Tibial artery (tissue), 4 donors: ENCODE results near the gene EEF1AKMT1.

Experiments used
- DNase-seq, 2 donors: peaks; one replicate each; pipeline ENCODE4 v3.0.0-alpha.2; 2019
- H3K27ac ChIP-seq, 2 donors: fragments of 200-600 bp; sonication (generic) in 1 of 2; 1 replicate in 1 of 2; 2 replicates in 1 of 2; pipeline ENCODE4 v1.5.1; 2018 to 2019; ENCODE audit warnings: mild to moderate bottlenecking in 1 of 2
- H3K27me3 ChIP-seq, 2 donors: fragments of 200-600 bp; sonication (generic) in 1 of 2; one replicate each; pipeline versions ENCODE4 v1.5.1 to v1.6.0; 2016 to 2019
- H3K36me3 ChIP-seq, 3 donors: fragments of 200-600 bp; sonication (generic) in 2 of 3; one replicate each; pipeline ENCODE4 v1.5.1; 2016 to 2019; ENCODE audit warnings: mild to moderate bottlenecking in 2 of 3
- H3K4me1 ChIP-seq, 4 donors: fragments of 200-600 bp; sonication (generic) in 2 of 4; 1 replicate in 3 of 4; 2 replicates in 1 of 4; pipeline ENCODE4 v1.5.1; 2016 to 2019
- H3K4me3 ChIP-seq, 2 donors: fragments of 200-600 bp; sonication (generic) in 1 of 2; 1 replicate in 1 of 2; 2 replicates in 1 of 2; pipeline ENCODE4 v1.5.1; 2018 to 2019; ENCODE audit warnings: mild to moderate bottlenecking in 2 of 2
- H3K9me3 ChIP-seq, 3 donors: fragments of 200-600 bp; sonication (generic) in 1 of 3; one replicate each; pipeline ENCODE4 v1.5.1; 2016 to 2019
- CTCF ChIP-seq, 2 experiments: fragments of 200-600 bp in 1 of 2; fragments of 450-650 bp in 1 of 2; IDR thresholded peaks; one replicate each; pipeline ENCODE4 v1.5.1; 2017 to 2019; ENCODE audit warnings: antibody characterized with exemption in 2 of 2, mild to moderate bottlenecking in 1 of 2, moderate library complexity in 1 of 2
- intact Hi-C: fragments of 100-400 bp; cut with DNase I; formaldehyde crosslinking; loops from one replicate; pipeline ENCODE4 v1.15.0; 2023; ENCODE audit warnings: low total_unique reads

EEF1AKMT1 gene

GRCh38 chr13:20801707-20802106, 27.9 kb upstream of the EEF1AKMT1 start:
- Histone ChIP-seq H3K27ac (no peak overlapping the region), H3K4me1 (no peaks in the 10 kb centered on the region), H3K4me3 (no peak overlapping the region), H3K27me3 (no peaks in the 10 kb centered on the region), H3K9me3 (no peaks in the 10 kb centered on the region), H3K36me3 (peaks cover 6 to 26% (median 10%) of the 10 kb centered on the region in 3 donors)
- intact Hi-C loops, result no loop called here
- no peak for TF ChIP-seq CTCF (IDR thresholded peaks at IDR 0.05)
- no peak for DNase-seq

DNA sequence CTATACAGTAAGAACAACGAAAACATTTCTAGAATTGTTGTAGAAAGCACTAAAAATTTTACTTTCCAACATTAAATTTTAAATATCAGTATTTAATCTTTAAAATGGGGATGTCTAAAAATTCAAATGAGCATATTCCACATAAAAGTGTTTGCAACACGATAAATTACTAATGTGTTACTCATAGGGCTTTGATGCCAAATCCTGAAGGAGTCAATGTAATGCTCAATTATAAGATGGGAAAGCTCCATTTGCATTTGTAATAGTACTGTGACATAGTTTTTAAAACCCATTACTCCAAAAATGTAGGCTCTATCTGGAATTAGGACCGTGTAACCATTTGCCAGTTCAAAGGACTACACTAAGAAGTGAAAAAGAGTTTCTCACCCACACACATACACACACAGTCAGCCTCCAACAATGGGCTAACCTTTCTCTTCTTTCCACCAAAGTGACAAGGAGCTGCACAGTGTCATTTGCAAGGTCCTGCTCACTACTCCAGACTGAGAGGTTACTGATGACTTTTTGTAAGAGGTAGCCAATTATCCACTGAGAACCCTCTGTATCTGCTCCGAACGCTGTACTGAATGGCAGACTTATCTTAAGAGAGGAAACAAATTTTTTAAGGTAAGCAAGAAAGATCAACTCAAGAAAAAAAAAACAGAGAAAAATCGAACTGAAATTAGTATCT, 26.1 kb upstream of the EEF1AKMT1 start:
- no peaks in the 10 kb centered on the region for H3K9me3 ChIP-seq
- no peaks in the 10 kb centered on the region for H3K4me1 ChIP-seq
- no peaks in the 10 kb centered on the region for H3K27me3 ChIP-seq
- H3K36me3 ChIP-seq, result peaks cover 18 to 37% (median 25%) of the 10 kb centered on the region in 3 donors
- H3K4me3 ChIP-seq, result no peak overlapping the region
- DNase-seq, result no peak
- intact Hi-C loops, result no loop called here
- TF ChIP-seq CTCF (IDR thresholded peaks at IDR 0.05), result no peak
- no peak overlapping the region for H3K27ac ChIP-seq

- Histone ChIP-seq H3K9me3 (no peaks in the 10 kb centered on the region), H3K4me3 (no peak overlapping the region), H3K27ac (no peak overlapping the region), H3K4me1 (no peaks in the 10 kb centered on the region), H3K27me3 (no peaks in the 10 kb centered on the region), H3K36me3 (peaks cover 18 to 43% (median 25%) of the 10 kb centered on the region in 3 donors)
- DNase-seq, result no peak
- no peak for TF ChIP-seq CTCF (IDR thresholded peaks at IDR 0.05)
- intact Hi-C loops, result no loop called here
Observed at GRCh38 chr13:20798027-20798426, 24.3 kb upstream of the EEF1AKMT1 start.

- H3K27me3 ChIP-seq, result no peaks in the 10 kb centered on the region
- intact Hi-C loops, result no loop called here
- H3K9me3 ChIP-seq, result no peaks in the 10 kb centered on the region
- TF ChIP-seq CTCF (IDR thresholded peaks at IDR 0.05), result no peak
- H3K4me3 ChIP-seq, result no peak overlapping the region
- peaks cover 19 to 49% (median 25%) of the 10 kb centered on the region in 3 donors for H3K36me3 ChIP-seq
- peak overlapping the region in 1 of 2 donors; percentile 10 for H3K27ac ChIP-seq
- no peak for DNase-seq
- no peaks in the 10 kb centered on the region for H3K4me1 ChIP-seq
Observed at GRCh38 chr13:20796791-20797508, 23.2 kb upstream of the EEF1AKMT1 start.

DNA sequence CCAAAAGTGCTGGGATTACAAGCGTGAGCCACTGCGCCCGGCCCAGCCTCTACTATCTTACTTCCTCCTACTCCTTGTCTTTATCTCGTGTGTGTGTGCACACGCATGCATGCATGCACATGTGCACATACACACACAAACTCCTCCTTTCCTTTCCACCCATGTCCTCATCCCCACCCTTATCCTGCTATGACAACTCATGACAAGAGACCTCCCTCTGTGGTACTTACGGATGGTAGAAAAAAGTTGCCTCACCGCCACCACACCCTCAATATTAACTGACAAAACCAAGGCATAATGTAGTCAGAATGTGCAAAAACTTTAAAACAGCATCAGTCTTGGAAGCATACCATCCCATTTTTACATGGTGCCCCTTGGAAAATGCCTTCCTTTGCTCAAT, 15.9 kb upstream of the EEF1AKMT1 start:
- Histone ChIP-seq H3K4me3 (no peak overlapping the region), H3K27me3 (no peaks in the 10 kb centered on the region), H3K27ac (no peak overlapping the region), H3K36me3 (peaks cover 9 to 41% (median 33%) of the 10 kb centered on the region in 3 donors), H3K4me1 (peaks cover 0 to 3% (median 0%) of the 10 kb centered on the region in 4 donors), H3K9me3 (no peaks in the 10 kb centered on the region)
- intact Hi-C loops, result no loop called here
- DNase-seq, result no peak
- TF ChIP-seq CTCF (IDR thresholded peaks at IDR 0.05), result no peak
